ENCODE measurements around the gene CAPN8.

Gene CAPN8

GRCh38 chr1:223611936-223612335 is 53.6 kb downstream of the CAPN8 start:
- no peak for ATAC-seq (ENCODE audit: insufficient read depth, low read depth)

GRCh38 chr1:223609977-223610376 is 55.5 kb downstream of the CAPN8 start:
- no peaks in the 10 kb centered on the region for H3K27me3 ChIP-seq (ENCODE audit: insufficient read depth, low read length, poor library complexity)
- H3K36me3 ChIP-seq (ENCODE audit: insufficient read depth, low read length), result no peaks in the 10 kb centered on the region
- DNase-seq (no peak), ATAC-seq (ENCODE audit: insufficient read depth, low read depth) (no peak)
- no peak overlapping the region for H3K9ac ChIP-seq (ENCODE audit: low read depth, low read length)
- H3K4me1 ChIP-seq (ENCODE audit: insufficient read depth, low read length), result no peaks in the 10 kb centered on the region
- H2AFZ ChIP-seq (ENCODE audit: low read depth, low read length), result no peak overlapping the region
- H3K27ac ChIP-seq (ENCODE audit: low read length), result no peak overlapping the region
- peaks cover 2% of the 10 kb centered on the region for H3K9me3 ChIP-seq (ENCODE audit: insufficient read depth, low read length, severe bottlenecking)
- no peak overlapping the region for H3K4me2 ChIP-seq (ENCODE audit: insufficient read depth, low read length)
- no peaks in the 10 kb centered on the region for H3K79me2 ChIP-seq (ENCODE audit: insufficient read depth, low read length)
- TF ChIP-seq, protein P1, sequence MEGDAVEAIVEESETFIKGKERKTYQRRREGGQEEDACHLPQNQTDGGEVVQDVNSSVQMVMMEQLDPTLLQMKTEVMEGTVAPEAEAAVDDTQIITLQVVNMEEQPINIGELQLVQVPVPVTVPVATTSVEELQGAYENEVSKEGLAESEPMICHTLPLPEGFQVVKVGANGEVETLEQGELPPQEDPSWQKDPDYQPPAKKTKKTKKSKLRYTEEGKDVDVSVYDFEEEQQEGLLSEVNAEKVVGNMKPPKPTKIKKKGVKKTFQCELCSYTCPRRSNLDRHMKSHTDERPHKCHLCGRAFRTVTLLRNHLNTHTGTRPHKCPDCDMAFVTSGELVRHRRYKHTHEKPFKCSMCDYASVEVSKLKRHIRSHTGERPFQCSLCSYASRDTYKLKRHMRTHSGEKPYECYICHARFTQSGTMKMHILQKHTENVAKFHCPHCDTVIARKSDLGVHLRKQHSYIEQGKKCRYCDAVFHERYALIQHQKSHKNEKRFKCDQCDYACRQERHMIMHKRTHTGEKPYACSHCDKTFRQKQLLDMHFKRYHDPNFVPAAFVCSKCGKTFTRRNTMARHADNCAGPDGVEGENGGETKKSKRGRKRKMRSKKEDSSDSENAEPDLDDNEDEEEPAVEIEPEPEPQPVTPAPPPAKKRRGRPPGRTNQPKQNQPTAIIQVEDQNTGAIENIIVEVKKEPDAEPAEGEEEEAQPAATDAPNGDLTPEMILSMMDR (IDR thresholded peaks at IDR 0.05; ENCODE audit: borderline replicate concordance, extremely low read depth, low read length, poor library complexity, severe bottlenecking), result no peak
- H4K20me1 ChIP-seq (ENCODE audit: insufficient read depth, low read length), result no peaks in the 10 kb centered on the region
- no peak overlapping the region for H3K4me3 ChIP-seq (ENCODE audit: low read depth in 1 of 2, low read length in 2 of 2)

More at GRCh38 chr1:223611936-223612335, 53.6 kb downstream of the CAPN8 start:
- Histone ChIP-seq H3K4me3 (ENCODE audit: low read depth in 1 of 2, low read length in 2 of 2) (no peak overlapping the region), H3K27ac (ENCODE audit: low read length) (no peak overlapping the region), H3K36me3 (ENCODE audit: insufficient read depth, low read length) (no peaks in the 10 kb centered on the region), H3K4me2 (ENCODE audit: insufficient read depth, low read length) (no peak overlapping the region), H3K4me1 (ENCODE audit: insufficient read depth, low read length) (no peaks in the 10 kb centered on the region), H4K20me1 (ENCODE audit: insufficient read depth, low read length) (no peaks in the 10 kb centered on the region), H3K9me3 (ENCODE audit: insufficient read depth, low read length, severe bottlenecking) (peaks cover 2% of the 10 kb centered on the region), H2AFZ (ENCODE audit: low read depth, low read length) (no peak overlapping the region), H3K9ac (ENCODE audit: low read depth, low read length) (no peak overlapping the region), H3K79me2 (ENCODE audit: insufficient read depth, low read length) (no peaks in the 10 kb centered on the region), H3K27me3 (ENCODE audit: insufficient read depth, low read length, poor library complexity) (no peaks in the 10 kb centered on the region)
- DNase-seq, result no peak
- TF ChIP-seq, protein P1 (IDR thresholded peaks at IDR 0.05; ENCODE audit: borderline replicate concordance, extremely low read depth, low read length, poor library complexity, severe bottlenecking), result no peak

- Histone ChIP-seq H3K9me3 (ENCODE audit: insufficient read depth, low read length, severe bottlenecking) (peaks cover 2% of the 10 kb centered on the region), H4K20me1 (ENCODE audit: insufficient read depth, low read length) (no peaks in the 10 kb centered on the region), H3K4me2 (ENCODE audit: insufficient read depth, low read length) (no peak overlapping the region), H3K27ac (ENCODE audit: low read length) (no peak overlapping the region), H3K27me3 (ENCODE audit: insufficient read depth, low read length, poor library complexity) (no peaks in the 10 kb centered on the region), H2AFZ (ENCODE audit: low read depth, low read length) (no peak overlapping the region), H3K36me3 (ENCODE audit: insufficient read depth, low read length) (no peaks in the 10 kb centered on the region), H3K9ac (ENCODE audit: low read depth, low read length) (no peak overlapping the region), H3K79me2 (ENCODE audit: insufficient read depth, low read length) (no peaks in the 10 kb centered on the region), H3K4me3 (ENCODE audit: low read depth in 1 of 2, low read length in 2 of 2) (no peak overlapping the region), H3K4me1 (ENCODE audit: insufficient read depth, low read length) (no peaks in the 10 kb centered on the region)
- DNase-seq, result no peak
- TF ChIP-seq EZH2 (IDR thresholded peaks at IDR 0.05; ENCODE audit: borderline replicate concordance, low read depth, low read length, severe bottlenecking), result no peak
- TF ChIP-seq, protein P1 (IDR thresholded peaks at IDR 0.05; ENCODE audit: borderline replicate concordance, extremely low read depth, low read length, poor library complexity, severe bottlenecking), result no peak
- no peak for ATAC-seq (ENCODE audit: insufficient read depth, low read depth)
Measured at GRCh38 chr1:223609066-223609465, 56.4 kb downstream of the CAPN8 start.

DNA sequence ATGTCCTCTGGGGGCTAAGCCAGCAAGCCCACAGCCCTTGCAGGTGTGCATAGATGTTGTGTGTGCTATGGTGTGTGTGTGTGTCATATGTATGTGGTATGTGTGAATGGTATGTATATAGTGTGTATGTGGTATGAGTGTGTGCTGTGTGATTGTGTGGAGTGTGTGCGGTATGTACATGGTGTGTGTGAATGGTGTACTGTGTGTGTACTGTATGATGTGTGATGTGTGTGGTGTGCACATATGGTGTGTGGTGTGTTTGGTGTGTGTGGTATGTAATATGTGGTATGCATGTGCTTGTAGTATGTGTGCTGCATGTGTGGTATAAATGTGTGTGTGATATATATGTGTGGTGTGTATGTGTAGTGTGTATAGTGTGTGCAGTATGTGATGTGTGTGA is 107.0 kb downstream of the CAPN8 start:
- no peak overlapping the region for H3K9ac ChIP-seq (ENCODE audit: low read depth, low read length)
- H3K36me3 ChIP-seq (ENCODE audit: insufficient read depth, low read length), result no peaks in the 10 kb centered on the region
- H3K27ac ChIP-seq (ENCODE audit: low read length), result no peak overlapping the region
- DNase-seq (no peak), ATAC-seq (ENCODE audit: insufficient read depth, low read depth) (no peak)
- TF ChIP-seq, protein P1 (IDR thresholded peaks at IDR 0.05; ENCODE audit: borderline replicate concordance, extremely low read depth, low read length, poor library complexity, severe bottlenecking), result no peak
- no peak for TF ChIP-seq EZH2 (IDR thresholded peaks at IDR 0.05; ENCODE audit: borderline replicate concordance, low read depth, low read length, severe bottlenecking)
- no peaks in the 10 kb centered on the region for H3K79me2 ChIP-seq (ENCODE audit: insufficient read depth, low read length)
- H3K4me2 ChIP-seq (ENCODE audit: insufficient read depth, low read length), result no peak overlapping the region
- H3K4me1 ChIP-seq (ENCODE audit: insufficient read depth, low read length), result no peaks in the 10 kb centered on the region
- H3K9me3 ChIP-seq (ENCODE audit: insufficient read depth, low read length, severe bottlenecking), result no peaks in the 10 kb centered on the region
- no peak overlapping the region for H3K4me3 ChIP-seq (ENCODE audit: low read depth in 1 of 2, low read length in 2 of 2)
- no peaks in the 10 kb centered on the region for H3K27me3 ChIP-seq (ENCODE audit: insufficient read depth, low read length, poor library complexity)
- no peak overlapping the region for H2AFZ ChIP-seq (ENCODE audit: low read depth, low read length)
- H4K20me1 ChIP-seq (ENCODE audit: insufficient read depth, low read length), result no peaks in the 10 kb centered on the region

All from DND-41 (cell line).